ENCODE results near the gene SCUBE3.

DNA sequence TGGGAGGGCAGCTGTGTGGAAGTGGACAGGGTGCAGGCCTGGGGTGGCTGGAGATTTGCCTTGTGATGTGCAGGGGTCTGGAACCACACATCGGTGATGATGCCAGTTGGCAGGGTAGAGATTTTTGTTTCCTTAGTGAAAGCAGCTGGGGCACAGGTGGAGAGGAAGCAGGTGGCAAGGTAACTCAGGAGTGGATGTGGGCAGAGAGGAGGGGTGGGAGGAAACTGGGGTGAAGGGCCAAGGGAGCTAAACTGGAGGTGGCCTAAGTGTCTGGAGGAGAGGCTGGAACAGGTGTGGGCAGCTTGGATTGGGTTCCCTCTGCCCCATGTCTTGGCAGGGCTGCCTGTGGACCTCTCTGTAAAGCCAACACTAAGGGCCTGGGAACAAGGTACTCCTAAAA lies 4.7 kb upstream of the SCUBE3 start:
- no peak for TF ChIP-seq GATA3 (IDR thresholded peaks at IDR 0.05; ENCODE audit: low read depth, low read length)
- no peak for TF ChIP-seq GATA2 (IDR thresholded peaks at IDR 0.05; ENCODE audit: low read depth, low read length)
